GM19099 (cell line): ENCODE data around the gene ENOX1.

Experiments used
- POLR2A ChIP-seq: IDR thresholded peaks from 3 replicates; pipeline ENCODE4 v1.6.1; 2011; ENCODE audit warnings: low read depth; ENCODE audit not compliant: insufficient read length; ENCODE audit errors: extremely low read depth

Gene ENOX1

GRCh38 chr13:43326100-43326499, 460.7 kb downstream of the ENOX1 start:
- TF ChIP-seq POLR2A: no peak

- TF ChIP-seq POLR2A: no peak
Observed at GRCh38 chr13:43325636-43326035, 461.1 kb downstream of the ENOX1 start.

GRCh38 chr13:43324129-43324528, 462.6 kb downstream of the ENOX1 start:
- TF ChIP-seq POLR2A: no peak

GRCh38 chr13:43319617-43320444, 466.9 kb downstream of the ENOX1 start:
- no peak for TF ChIP-seq POLR2A

- TF ChIP-seq POLR2A: no peak
Observed at GRCh38 chr13:43316946-43317353, 469.8 kb downstream of the ENOX1 start.

GRCh38 chr13:43316281-43316680, 470.5 kb downstream of the ENOX1 start:
- TF ChIP-seq POLR2A: no peak

GRCh38 chr13:43315522-43315921, 471.2 kb downstream of the ENOX1 start:
- no peak for TF ChIP-seq POLR2A

GRCh38 chr13:43309311-43309710, 477.5 kb downstream of the ENOX1 start:
- TF ChIP-seq POLR2A: no peak

- TF ChIP-seq POLR2A: no peak
Observed at GRCh38 chr13:43307921-43308433, 478.8 kb downstream of the ENOX1 start.

GRCh38 chr13:43307221-43307920, 479.4 kb downstream of the ENOX1 start:
- TF ChIP-seq POLR2A: no peak

- no peak for TF ChIP-seq POLR2A
Observed at GRCh38 chr13:43306372-43306771, 480.4 kb downstream of the ENOX1 start.

GRCh38 chr13:43305416-43305815, 481.4 kb downstream of the ENOX1 start:
- TF ChIP-seq POLR2A: no peak

- TF ChIP-seq POLR2A: no peak
Observed at GRCh38 chr13:43304945-43305344, 481.8 kb downstream of the ENOX1 start.

- no peak for TF ChIP-seq POLR2A
Observed at GRCh38 chr13:43304449-43304848, 482.3 kb downstream of the ENOX1 start.

GRCh38 chr13:43303033-43303729, 483.6 kb downstream of the ENOX1 start:
- no peak for TF ChIP-seq POLR2A

- no peak for TF ChIP-seq POLR2A
Observed at GRCh38 chr13:43301346-43301969, 485.3 kb downstream of the ENOX1 start.

- TF ChIP-seq POLR2A: no peak
Observed at GRCh38 chr13:43300865-43301264, 485.9 kb downstream of the ENOX1 start.
